CD4-positive, alpha-beta memory T cell (primary cell): ENCODE data around the gene CST5. TPM values are rescaled to one million over a fixed set of nuclear protein-coding genes. Genes with fewer than 3 reads are reported as not detected.
"Not testable (repeated sequence)": the region's sequence is repeated elsewhere in the genome, so short reads cannot be mapped to it uniquely, and the experiment has no call there.

Experiments
- CTCF ChIA-PET: fragments of 350-600 bp; sonication (Branson Sonifier 250); formaldehyde crosslinking; loops from one replicate; lab custom pipeline; 2021; ENCODE audit warnings: inconsistent platforms; ENCODE audit not compliant: partially characterized antibody; lab: Charles Lee
- POLR2A ChIA-PET: fragments of 350-600 bp; sonication (Branson Sonifier 250); formaldehyde crosslinking; loops from one replicate; lab custom pipeline; 2021; ENCODE audit not compliant: partially characterized antibody; lab: Charles Lee
- DNase-seq, 5 donors: peaks; one replicate each; pipeline versions ENCODE4 v3.0.0 to v3.0.0-alpha.2; 2020 to 2022; ENCODE audit warnings: mixed read lengths in 1 of 5
- H3K27ac ChIP-seq: one replicate; pipeline ENCODE4 v1.7.0; 2013; ENCODE audit warnings: low read depth, low read length
- H3K27me3 ChIP-seq: 2 replicates; pipeline ENCODE4 v1.7.0; 2013; ENCODE audit warnings: mild to moderate bottlenecking, low read length, moderate library complexity; ENCODE audit not compliant: insufficient read depth
- H3K36me3 ChIP-seq: 2 replicates; pipeline ENCODE4 v1.7.0; 2013; ENCODE audit warnings: mild to moderate bottlenecking, low read length, moderate library complexity; ENCODE audit not compliant: insufficient read depth
- H3K4me1 ChIP-seq: 2 replicates; pipeline ENCODE4 v1.7.0; 2013; ENCODE audit warnings: mild to moderate bottlenecking, low read length, moderate library complexity; ENCODE audit not compliant: insufficient read depth
- H3K4me3 ChIP-seq, 2 donors: one replicate each; pipeline ENCODE4 v1.7.0; 2013; ENCODE audit warnings: low read length in 2 of 2, mild to moderate bottlenecking in 1 of 2
- H3K9me3 ChIP-seq, 2 donors: one replicate each; pipeline ENCODE4 v1.7.0; 2013; ENCODE audit warnings: low read length in 2 of 2, control low read depth in 1 of 2; ENCODE audit not compliant: control insufficient read depth in 1 of 2
- H3K27ac Mint-ChIP-seq, 7 donors: one replicate each; pipeline ENCODE4 v1.8.0; 2020 to 2021; ENCODE audit warnings: mixed read lengths in 7 of 7, mild to moderate bottlenecking in 6 of 7, inconsistent platforms in 3 of 7, moderate library complexity in 3 of 7
- H3K27me3 Mint-ChIP-seq, 2 donors: one replicate each; pipeline ENCODE4 v1.8.0; 2020 to 2021; ENCODE audit warnings: mixed read lengths in 2 of 2
- H3K36me3 Mint-ChIP-seq, 2 donors: one replicate each; pipeline ENCODE4 v1.8.0; 2020 to 2021; ENCODE audit warnings: mixed read lengths in 2 of 2, inconsistent platforms in 1 of 2, mild to moderate bottlenecking in 1 of 2
- H3K4me1 Mint-ChIP-seq, 4 donors: one replicate each; pipeline ENCODE4 v1.8.0; 2020 to 2021; ENCODE audit warnings: mixed read lengths in 4 of 4, mild to moderate bottlenecking in 1 of 4
- H3K4me3 Mint-ChIP-seq, 8 donors: one replicate each; pipeline ENCODE4 v1.8.0; 2020 to 2021; ENCODE audit warnings: mixed read lengths in 8 of 8, mild to moderate bottlenecking in 7 of 8, moderate library complexity in 6 of 8, inconsistent platforms in 3 of 8
- H3K9me3 Mint-ChIP-seq, 8 donors: one replicate each; pipeline ENCODE4 v1.8.0; 2020 to 2021; ENCODE audit warnings: mixed read lengths in 8 of 8, mild to moderate bottlenecking in 5 of 8, inconsistent platforms in 3 of 8, moderate library complexity in 1 of 8
- intact Hi-C: fragments of 100-400 bp; cut with micrococcal nuclease; formaldehyde crosslinking; loops from one replicate; pipeline ENCODE4 v1.15.1; 2023
- polyA plus RNA-seq, 2 donors: library from polyadenylated mRNA; unstranded; fragments of 300-500 nt; fragmentation: Illumina TruSeq; gene quantifications; one replicate each; pipeline ENCODE4 v1.2.3, GENCODE V29; 2021
- total RNA-seq, 2 experiments: library from RNA; stranded (reverse); gene quantifications; one replicate each; pipeline ENCODE4 v1.2.3, GENCODE V29; 2021

Gene CST5
- total and polyA plus RNA-seq, 4 experiments from 2014 or later: not detected

GRCh38 chr20:23917024-23917725, 37.6 kb upstream of the CST5 start:
- no peak for DNase-seq
- no peaks in the 10 kb centered on the region for H3K36me3 ChIP-seq
- H3K4me3 ChIP-seq: no peak overlapping the region
- Mint-ChIP-seq H3K27ac (peak overlapping the region in 1 of 7 donors; percentile 5), H3K9me3 (no peaks in the 10 kb centered on the region), H3K27me3 (peaks cover 4 to 11% of the 10 kb centered on the region in 2 donors), H3K4me1 (peaks cover 15 to 23% (median 17%) of the 10 kb centered on the region in 4 donors), H3K4me3 (no peak overlapping the region), H3K36me3 (no peaks in the 10 kb centered on the region)
- H3K27me3 ChIP-seq: no peaks in the 10 kb centered on the region
- ChIA-PET CTCF (no interaction called here), POLR2A (no interaction called here)
- intact Hi-C loops: no loop called here
- H3K27ac ChIP-seq: no peak overlapping the region
- H3K4me1 ChIP-seq: peaks cover 24% of the 10 kb centered on the region
- H3K9me3 ChIP-seq: no peaks in the 10 kb centered on the region

GRCh38 chr20:23915844-23916243, 36.3 kb upstream of the CST5 start:
- POLR2A ChIA-PET: no interaction called here
- no peak overlapping the region for H3K27ac ChIP-seq
- H3K4me3 ChIP-seq: no peak overlapping the region
- no peaks in the 10 kb centered on the region for H3K9me3 ChIP-seq
- Mint-ChIP-seq H3K27me3 (peaks cover 5 to 10% of the 10 kb centered on the region in 2 donors), H3K4me1 (peaks cover 14 to 16% (median 15%) of the 10 kb centered on the region in 4 donors), H3K4me3 (no peak overlapping the region), H3K27ac (no peak overlapping the region), H3K9me3 (no peaks in the 10 kb centered on the region), H3K36me3 (no peaks in the 10 kb centered on the region)
- no peaks in the 10 kb centered on the region for H3K27me3 ChIP-seq
- no peaks in the 10 kb centered on the region for H3K36me3 ChIP-seq
- peaks cover 18% of the 10 kb centered on the region for H3K4me1 ChIP-seq
- CTCF ChIA-PET: no interaction called here
- DNase-seq: no peak
- intact Hi-C loops: no loop called here

- H3K27me3 ChIP-seq, H3K4me1 ChIP-seq, H3K27ac ChIP-seq, H3K4me3 ChIP-seq, H3K27me3 Mint-ChIP-seq, DNase-seq, POLR2A ChIA-PET, H3K4me1 Mint-ChIP-seq, H3K36me3 Mint-ChIP-seq, CTCF ChIA-PET, H3K27ac Mint-ChIP-seq, H3K9me3 ChIP-seq, H3K4me3 Mint-ChIP-seq, intact Hi-C loops, H3K9me3 Mint-ChIP-seq, H3K36me3 ChIP-seq: not testable (repeated sequence)
Observed at GRCh38 chr20:23914469-23914868, 34.9 kb upstream of the CST5 start.

- no peaks in the 10 kb centered on the region for H3K4me1 ChIP-seq
- H3K9me3 ChIP-seq: no peaks in the 10 kb centered on the region
- H3K27me3 Mint-ChIP-seq: peaks cover 7 to 12% of the 10 kb centered on the region in 2 donors
- peaks cover 0 to 36% (median 23%) of the 10 kb centered on the region in 8 donors for H3K9me3 Mint-ChIP-seq
- no peak overlapping the region for H3K27ac Mint-ChIP-seq
- no peaks in the 10 kb centered on the region for H3K4me1 Mint-ChIP-seq
- no peak for DNase-seq
- POLR2A ChIA-PET: no interaction called here
- H3K4me3 Mint-ChIP-seq: no peak overlapping the region
- no peaks in the 10 kb centered on the region for H3K27me3 ChIP-seq
- H3K27ac ChIP-seq: no peak overlapping the region
- intact Hi-C loops: no loop called here
- no peaks in the 10 kb centered on the region for H3K36me3 ChIP-seq
- CTCF ChIA-PET: interaction anchor here (1.2 kb wide), 1 partner anchor 27 kb away, joined by 3 read pairs; no protein-coding TSS in a partner anchor
- peaks cover 4 to 7% of the 10 kb centered on the region in 2 donors for H3K36me3 Mint-ChIP-seq
- no peak overlapping the region for H3K4me3 ChIP-seq
Observed at GRCh38 chr20:23910210-23910609, 30.7 kb upstream of the CST5 start.

GRCh38 chr20:23909390-23909789, 29.8 kb upstream of the CST5 start:
- ChIA-PET POLR2A (no interaction called here), CTCF (interaction anchor here (1.2 kb wide), 1 partner anchor 28 kb away, joined by 3 read pairs; no protein-coding TSS in a partner anchor)
- Mint-ChIP-seq H3K27ac (no peak overlapping the region), H3K9me3 (peaks cover 0 to 44% (median 30%) of the 10 kb centered on the region in 8 donors), H3K27me3 (peaks cover 7 to 12% of the 10 kb centered on the region in 2 donors), H3K36me3 (peaks cover 5 to 14% of the 10 kb centered on the region in 2 donors), H3K4me1 (no peaks in the 10 kb centered on the region), H3K4me3 (no peak overlapping the region)
- peaks cover 0 to 5% of the 10 kb centered on the region in 2 donors for H3K9me3 ChIP-seq
- H3K4me3 ChIP-seq: no peak overlapping the region
- H3K27ac ChIP-seq: no peak overlapping the region
- no peaks in the 10 kb centered on the region for H3K36me3 ChIP-seq
- no peaks in the 10 kb centered on the region for H3K27me3 ChIP-seq
- H3K4me1 ChIP-seq: no peaks in the 10 kb centered on the region
- no peak for DNase-seq
- intact Hi-C loops: no loop called here

GRCh38 chr20:23907579-23907978, 28.0 kb upstream of the CST5 start:
- Mint-ChIP-seq H3K9me3 (peaks cover 0 to 57% (median 43%) of the 10 kb centered on the region in 8 donors), H3K4me1 (peaks cover 0 to 5% (median 4%) of the 10 kb centered on the region in 4 donors), H3K36me3 (peaks cover 9 to 17% of the 10 kb centered on the region in 2 donors), H3K4me3 (no peak overlapping the region), H3K27me3 (peaks cover 6% of the 10 kb centered on the region in 2 donors), H3K27ac (no peak overlapping the region)
- H3K4me3 ChIP-seq: no peak overlapping the region
- CTCF ChIA-PET: no interaction called here
- peaks cover 3% of the 10 kb centered on the region for H3K4me1 ChIP-seq
- H3K27ac ChIP-seq: no peak overlapping the region
- H3K9me3 ChIP-seq: peaks cover 0 to 5% of the 10 kb centered on the region in 2 donors
- no peaks in the 10 kb centered on the region for H3K36me3 ChIP-seq
- POLR2A ChIA-PET: no interaction called here
- DNase-seq: no peak
- intact Hi-C loops: no loop called here
- no peaks in the 10 kb centered on the region for H3K27me3 ChIP-seq

GRCh38 chr20:23902396-23902795, 22.8 kb upstream of the CST5 start:
- H3K27me3 Mint-ChIP-seq, H3K4me1 ChIP-seq, CTCF ChIA-PET, H3K4me3 ChIP-seq, H3K9me3 ChIP-seq, H3K27ac ChIP-seq, H3K27me3 ChIP-seq, H3K36me3 Mint-ChIP-seq, H3K36me3 ChIP-seq, intact Hi-C loops: not testable (repeated sequence)
- Mint-ChIP-seq H3K9me3 (peaks cover 0 to 59% (median 41%) of the 10 kb centered on the region in 8 donors), H3K27ac (peak overlapping the region; percentile 70 to 92 (median 89)), H3K4me1 (peaks cover 0 to 14% (median 5%) of the 10 kb centered on the region in 4 donors), H3K4me3 (peak overlapping the region; percentile 16 to 81 (median 76))
- POLR2A ChIA-PET: interaction anchor here (1.9 kb wide), 1 partner anchor 26 kb away, joined by 3 read pairs; no protein-coding TSS in a partner anchor
- DNase-seq: peak in 4 of 5 donors; percentile 49 to 62 (median 54)
